D721Med (cell line): ENCODE measurements around the gene FAF2.

ENCODE experiments used
- DNase-seq: peaks from one replicate; pipeline ENCODE4 v3.0.0; 2011; ENCODE audit warnings: low spot score; ENCODE audit not compliant: insufficient read length
- FAIRE-seq: peaks from 2 replicates; lab custom pipeline; 2011; peaks lifted over from hg19 to GRCh38; lab: Jason Lieb, UNC
- CTCF ChIP-seq: IDR thresholded peaks from 2 replicates; pipeline ENCODE4 v1.5.1; 2012; ENCODE audit warnings: mild to moderate bottlenecking, control low read depth; ENCODE audit not compliant: insufficient read depth; ENCODE audit errors: missing control alignments

The FAF2 gene

DNA sequence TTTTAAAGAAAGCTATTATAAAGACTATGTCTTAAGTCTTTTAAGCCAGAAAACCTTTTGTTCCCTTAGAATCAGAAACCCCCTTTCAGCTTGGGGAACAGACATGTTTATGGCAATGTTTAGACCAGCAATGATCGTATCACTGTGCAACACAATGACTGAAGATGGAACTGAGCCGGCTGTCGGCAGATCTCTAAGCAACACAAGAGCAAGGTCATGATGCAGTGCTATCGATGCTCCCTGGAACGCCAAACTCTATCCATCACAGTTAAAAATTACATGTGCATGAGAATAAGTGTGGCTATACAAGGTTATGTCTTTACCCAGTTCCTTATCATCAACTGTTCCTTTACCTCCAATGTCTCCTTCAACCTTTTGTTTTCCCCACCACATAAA, 90.8 kb downstream of the FAF2 start:
- DNase-seq (no peak), FAIRE-seq (no peak)

DNA sequence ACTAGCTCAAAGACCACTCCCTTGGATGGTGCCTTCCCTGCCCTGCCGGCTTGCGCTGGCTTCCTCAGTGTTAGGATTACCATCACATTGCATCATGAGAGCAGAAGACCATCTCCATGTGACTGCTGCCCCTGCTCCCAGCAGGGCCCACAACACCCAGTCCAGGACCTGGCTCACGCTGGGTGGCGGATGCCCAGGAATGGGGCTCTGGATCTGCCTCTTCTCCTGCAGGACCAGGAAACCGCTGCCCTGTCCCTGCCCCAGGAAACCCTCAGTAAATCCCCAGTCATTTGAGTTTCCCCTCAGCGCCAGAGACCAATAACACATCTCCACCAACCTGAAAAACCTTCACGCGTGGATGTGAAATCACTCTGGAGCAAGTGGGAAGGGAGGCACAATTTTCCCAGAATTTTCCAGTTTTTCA, 92.3 kb downstream of the FAF2 start:
- FAIRE-seq (no peak), DNase-seq (no peak)
- no peak for TF ChIP-seq CTCF

More for the DNA sequence above, 90.8 kb downstream of the FAF2 start:
- no peak for TF ChIP-seq CTCF

- FAIRE-seq: no peak
- DNase-seq: no peak
- TF ChIP-seq CTCF: no peak
These were observed 92.8 kb downstream of the FAF2 start for GRCh38 chr5:176540956-176541337.

- FAIRE-seq (no peak), DNase-seq (no peak)
- no peak for TF ChIP-seq CTCF
These were observed 93.4 kb downstream of the FAF2 start for GRCh38 chr5:176541338-176542134.

DNA sequence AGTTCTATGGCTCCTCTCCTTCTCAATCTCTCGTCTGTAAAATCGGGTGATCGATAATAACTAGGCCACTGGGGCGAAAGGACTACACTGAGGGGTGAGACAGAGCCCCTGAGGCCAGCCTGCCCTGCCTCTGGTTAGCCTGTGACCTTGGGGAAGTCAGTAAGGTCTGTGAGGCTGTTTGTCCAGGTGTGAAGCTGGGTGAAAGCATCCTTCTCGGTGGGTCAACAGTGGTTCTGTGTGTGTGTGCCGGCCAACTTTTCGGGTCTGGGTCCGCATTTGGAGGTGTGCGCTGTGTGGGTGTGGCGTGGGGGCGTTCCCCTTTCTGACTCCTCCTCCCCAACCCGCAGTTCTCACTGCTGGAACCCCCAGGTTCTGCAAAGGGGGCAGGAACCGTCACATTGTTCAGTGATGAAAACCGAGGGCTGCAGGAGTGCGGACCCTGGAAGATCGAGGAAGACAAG, 94.0 kb downstream of the FAF2 start:
- FAIRE-seq: no peak
- no peak for TF ChIP-seq CTCF
- DNase-seq: no peak

DNA sequence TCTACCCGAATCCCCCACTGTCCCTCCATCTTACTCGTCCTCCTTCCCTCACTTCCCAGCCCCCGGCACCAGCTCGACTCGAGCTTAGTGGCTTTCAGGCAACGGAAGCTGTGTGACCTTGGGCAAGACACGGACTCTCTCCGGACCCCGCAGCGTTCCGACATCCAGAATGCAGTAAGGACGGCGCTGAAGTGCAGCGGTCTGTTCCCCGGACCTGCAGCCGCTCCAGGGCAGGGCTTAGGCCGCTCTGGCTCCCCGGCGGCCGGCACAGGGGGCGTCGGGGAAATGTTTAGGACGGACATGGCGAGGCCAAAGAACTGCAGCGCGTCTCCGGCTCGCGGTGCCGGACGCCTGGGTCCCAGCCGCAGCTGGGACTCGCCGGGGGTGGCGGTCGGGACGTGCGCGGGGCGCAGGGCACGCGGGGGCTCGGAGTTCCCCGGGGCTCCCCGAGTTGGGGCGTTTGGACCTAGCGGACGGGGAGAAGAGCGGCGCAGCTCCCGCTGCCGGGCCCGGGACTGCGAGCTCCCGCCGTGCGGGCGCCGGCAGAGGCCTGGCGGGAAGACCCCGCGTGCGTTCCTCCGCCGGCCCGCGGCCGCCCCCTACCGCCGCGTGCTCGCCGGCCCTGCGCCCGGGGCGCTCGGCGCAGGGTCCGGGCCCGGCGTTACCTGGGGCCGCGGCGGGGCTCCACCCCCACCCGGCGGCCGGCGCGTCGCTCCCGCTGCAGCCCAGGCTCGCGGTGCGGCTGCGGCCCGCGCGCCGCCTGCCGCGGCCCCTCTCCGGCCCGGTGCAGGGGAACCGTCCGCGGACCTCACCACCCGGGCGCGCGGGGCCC, 94.6 kb downstream of the FAF2 start:
- no peak for FAIRE-seq
- no peak for DNase-seq
- TF ChIP-seq CTCF: peak; percentile 34
